Fibroblast of pulmonary artery (primary cell): ENCODE measurements around the gene TCEAL7.
A peak's percentile ranks its signal among the peaks of the same experiment; 100 is the strongest.

Experiments
- DNase-seq: peaks from one replicate; pipeline ENCODE4 v3.0.0-alpha.2; 2010; ENCODE audit warnings: low read depth
- H3K4me3 ChIP-seq: replicated peaks from 2 replicates; pipeline ENCODE4 v1.5.1; 2011; ENCODE audit warnings: low read depth, mild to moderate bottlenecking, control low read depth, low read length, moderate library complexity
- TF ChIP-seq, protein P1 (sequence below): IDR thresholded peaks from 2 replicates; pipeline ENCODE4 v1.5.1; 2011; ENCODE audit warnings: mild to moderate bottlenecking, control low read depth, low read length, inconsistent platforms; ENCODE audit errors: missing control alignments

TCEAL7 gene

DNA sequence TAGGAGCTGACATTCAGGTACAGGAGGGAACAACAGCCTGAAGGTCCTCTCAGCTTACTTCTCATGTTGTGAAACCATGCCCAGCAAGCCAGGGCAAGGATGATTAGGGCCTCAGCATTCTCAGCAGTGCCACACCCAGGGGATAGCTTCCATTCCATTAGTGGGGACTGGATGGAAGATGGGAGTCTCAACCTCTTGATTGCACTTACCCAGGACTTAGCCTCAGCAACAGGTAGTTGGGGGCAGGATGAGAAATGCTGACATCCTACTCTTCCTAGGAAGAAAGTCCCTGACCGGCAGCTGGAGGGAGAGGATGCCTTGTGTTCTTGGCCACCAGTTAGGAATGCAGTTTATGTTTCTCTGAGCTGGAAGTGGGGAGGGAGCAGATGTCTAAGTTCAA, 37.5 kb downstream of the TCEAL7 start:
- no peak overlapping the region for H3K4me3 ChIP-seq
- TF ChIP-seq, protein P1, sequence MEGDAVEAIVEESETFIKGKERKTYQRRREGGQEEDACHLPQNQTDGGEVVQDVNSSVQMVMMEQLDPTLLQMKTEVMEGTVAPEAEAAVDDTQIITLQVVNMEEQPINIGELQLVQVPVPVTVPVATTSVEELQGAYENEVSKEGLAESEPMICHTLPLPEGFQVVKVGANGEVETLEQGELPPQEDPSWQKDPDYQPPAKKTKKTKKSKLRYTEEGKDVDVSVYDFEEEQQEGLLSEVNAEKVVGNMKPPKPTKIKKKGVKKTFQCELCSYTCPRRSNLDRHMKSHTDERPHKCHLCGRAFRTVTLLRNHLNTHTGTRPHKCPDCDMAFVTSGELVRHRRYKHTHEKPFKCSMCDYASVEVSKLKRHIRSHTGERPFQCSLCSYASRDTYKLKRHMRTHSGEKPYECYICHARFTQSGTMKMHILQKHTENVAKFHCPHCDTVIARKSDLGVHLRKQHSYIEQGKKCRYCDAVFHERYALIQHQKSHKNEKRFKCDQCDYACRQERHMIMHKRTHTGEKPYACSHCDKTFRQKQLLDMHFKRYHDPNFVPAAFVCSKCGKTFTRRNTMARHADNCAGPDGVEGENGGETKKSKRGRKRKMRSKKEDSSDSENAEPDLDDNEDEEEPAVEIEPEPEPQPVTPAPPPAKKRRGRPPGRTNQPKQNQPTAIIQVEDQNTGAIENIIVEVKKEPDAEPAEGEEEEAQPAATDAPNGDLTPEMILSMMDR = no peak
- DNase-seq = no peak

DNA sequence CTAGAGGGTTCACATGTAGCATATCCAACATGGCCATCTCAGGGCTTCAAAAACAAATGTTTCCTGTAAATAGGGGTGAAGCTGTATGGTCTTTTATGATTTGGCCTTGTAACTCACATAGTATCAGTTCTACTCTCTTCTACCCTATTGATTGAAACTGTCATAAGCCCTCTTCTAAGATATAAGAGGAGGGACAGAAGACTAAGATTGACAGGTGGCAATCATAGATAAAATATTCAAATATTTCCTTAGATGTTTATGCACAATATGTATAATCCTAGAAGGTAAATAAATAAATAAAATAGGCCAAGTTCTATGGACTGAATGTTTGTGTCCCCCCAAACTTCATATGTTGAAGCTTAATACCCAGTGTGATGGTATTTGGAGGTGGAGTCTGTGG, 39.4 kb downstream of the TCEAL7 start:
- H3K4me3 ChIP-seq = no peak overlapping the region
- no peak for DNase-seq
- TF ChIP-seq, protein P1 = no peak

DNA sequence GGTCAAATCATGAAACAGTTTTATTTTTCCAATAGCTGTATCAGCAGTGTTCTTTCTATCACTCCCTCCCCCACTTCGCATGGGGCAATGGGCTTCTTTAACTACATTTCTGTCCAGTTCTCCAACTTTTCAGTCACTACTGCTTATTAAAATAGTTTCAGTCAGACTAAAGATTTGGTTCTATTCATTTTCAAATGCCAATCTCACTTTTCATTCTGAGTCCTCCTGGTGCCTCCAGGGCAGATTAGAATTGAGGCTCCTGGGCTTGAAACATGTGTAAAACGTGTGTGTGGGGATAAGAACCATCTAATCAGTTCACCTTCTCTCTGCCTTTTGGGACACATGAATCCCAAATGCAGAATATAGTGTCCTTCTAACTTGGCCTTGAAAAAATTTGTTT, 42.8 kb downstream of the TCEAL7 start:
- no peak overlapping the region for H3K4me3 ChIP-seq
- TF ChIP-seq, protein P1 = no peak
- no peak for DNase-seq

DNA sequence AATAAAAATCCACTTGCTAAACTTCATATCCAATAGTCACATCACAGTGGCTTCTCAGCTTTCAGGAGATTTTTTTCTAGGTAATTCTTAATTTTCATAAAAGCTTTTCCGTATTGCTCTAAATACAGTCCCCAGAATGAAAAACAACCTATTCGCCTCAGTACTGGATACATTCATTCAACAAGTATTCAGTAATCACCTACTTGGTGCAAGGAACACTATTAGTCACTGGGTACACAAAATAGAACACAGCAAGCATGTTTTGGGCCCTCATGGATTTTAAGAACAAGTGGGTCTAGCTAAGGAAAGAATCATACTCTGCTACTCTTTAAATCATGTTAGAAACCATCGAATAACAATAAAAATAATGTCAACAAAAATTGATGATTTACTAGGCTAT, 43.5 kb downstream of the TCEAL7 start:
- DNase-seq = no peak
- H3K4me3 ChIP-seq = no peak overlapping the region
- TF ChIP-seq, protein P1 = no peak

DNA sequence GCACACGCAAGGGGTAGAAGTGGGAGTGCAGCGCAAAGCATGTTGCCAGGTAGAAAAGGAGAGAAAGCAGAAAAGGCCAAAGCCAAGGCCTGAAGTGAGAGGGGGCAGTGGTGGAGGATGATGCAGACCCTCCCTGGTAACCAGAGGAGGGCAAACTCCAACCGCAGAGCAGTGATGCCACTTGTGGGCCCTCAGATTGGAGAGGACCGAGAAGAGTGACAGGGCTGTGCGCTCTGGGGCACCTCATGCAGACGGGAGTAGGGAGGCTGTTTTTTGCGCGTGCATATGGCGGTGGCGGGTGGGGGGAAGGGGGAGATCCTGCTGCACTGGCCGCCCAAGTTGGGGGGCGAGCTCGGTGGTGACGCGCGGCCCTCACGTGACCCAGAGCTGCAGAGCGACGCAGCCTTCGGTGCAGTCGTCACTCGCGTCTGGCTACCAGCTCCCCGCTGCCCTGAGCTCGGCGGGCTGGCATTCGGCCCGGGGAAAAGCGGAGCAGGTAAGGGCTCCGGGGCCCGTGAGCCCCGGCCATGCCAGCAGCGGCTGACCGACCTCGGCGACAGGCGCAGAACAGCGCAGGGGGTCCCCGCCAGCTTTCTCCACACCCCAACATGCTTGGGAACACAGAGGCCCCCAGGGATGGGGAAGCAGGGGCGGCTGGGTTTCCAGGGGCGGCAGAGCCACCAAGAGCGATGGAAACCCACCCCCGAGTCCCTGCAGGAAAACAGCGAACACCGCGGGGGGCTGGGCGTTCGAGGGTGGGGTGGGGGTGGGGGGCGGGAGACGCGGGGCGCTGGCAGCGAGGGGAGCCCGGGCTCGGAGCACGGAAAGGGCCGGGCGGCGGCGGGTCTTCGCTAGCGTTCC, 46.3 kb downstream of the TCEAL7 start, which contains the start of gene BEX3:
Gene BEX3 (plus strand): TSS at position 421 of the 861 bp plus-strand sequence. CDS start 984 bp downstream, outside the sequence.
- H3K4me3 ChIP-seq = peak within 1 kb of the TSS; percentile 73
- TF ChIP-seq, protein P1 = no peak

DNA sequence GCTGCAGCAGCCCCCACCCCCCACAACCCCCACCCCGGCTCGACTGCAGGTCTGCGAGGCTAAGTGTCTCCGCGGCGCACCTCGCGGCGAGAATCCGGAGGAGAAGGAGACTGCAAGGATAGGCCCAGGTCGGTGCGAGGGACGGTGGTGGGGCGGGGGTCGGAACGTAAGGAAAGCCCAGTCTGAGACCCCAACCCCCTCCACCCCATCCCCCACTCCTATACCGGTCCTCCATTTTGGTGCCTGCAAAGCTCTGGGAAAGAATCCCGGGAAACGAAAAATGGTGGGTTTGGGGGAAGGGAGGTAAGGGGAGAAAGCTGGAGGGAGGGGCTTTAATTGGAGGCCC, 46.9 kb downstream of the TCEAL7 start:
- H3K4me3 ChIP-seq = peak overlapping the region; percentile 73
- TF ChIP-seq, protein P1 = no peak
- peak; percentile 46 for DNase-seq

More for the DNA sequence above, 46.3 kb downstream of the TCEAL7 start, which contains the start of gene BEX3:
- DNase-seq = peak; percentile 72

DNA sequence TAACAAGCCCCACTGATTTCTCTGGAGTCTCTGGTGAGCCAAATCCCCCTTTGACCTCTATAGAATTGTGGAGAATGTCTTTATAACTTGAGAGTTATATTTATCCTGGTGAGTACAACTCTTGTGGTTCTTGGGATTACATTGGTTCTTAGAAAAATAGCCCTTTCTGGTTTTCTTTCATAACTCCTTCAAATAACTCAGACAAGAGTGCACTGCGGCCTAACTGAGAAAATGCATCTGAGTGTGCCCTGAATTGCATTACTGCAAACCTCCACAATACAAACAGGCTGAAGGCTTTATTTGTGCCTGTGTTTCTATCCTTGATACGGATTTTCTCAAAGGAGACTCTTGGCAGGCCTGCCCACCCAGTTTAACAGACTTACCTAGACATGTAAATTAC, 49.0 kb downstream of the TCEAL7 start:
- DNase-seq = no peak
- no peak overlapping the region for H3K4me3 ChIP-seq
- TF ChIP-seq, protein P1 = no peak
